GM19467 (cell line): ENCODE data around the gene MAML2.
A peak's percentile ranks its signal among the peaks of the same experiment; 100 is the strongest.

Experiments
- ATAC-seq: cut with Tn5 transposase; IDR thresholded peaks from one replicate; pipeline ENCODE4 v1.9.1; 2021; ENCODE audit warnings: mild to moderate bottlenecking, moderate library complexity; ENCODE audit not compliant: unreplicated experiment

The MAML2 gene

GRCh38 chr11:96139691-96140090 lies 203.3 kb downstream of the MAML2 start:
- no peak for ATAC-seq

DNA sequence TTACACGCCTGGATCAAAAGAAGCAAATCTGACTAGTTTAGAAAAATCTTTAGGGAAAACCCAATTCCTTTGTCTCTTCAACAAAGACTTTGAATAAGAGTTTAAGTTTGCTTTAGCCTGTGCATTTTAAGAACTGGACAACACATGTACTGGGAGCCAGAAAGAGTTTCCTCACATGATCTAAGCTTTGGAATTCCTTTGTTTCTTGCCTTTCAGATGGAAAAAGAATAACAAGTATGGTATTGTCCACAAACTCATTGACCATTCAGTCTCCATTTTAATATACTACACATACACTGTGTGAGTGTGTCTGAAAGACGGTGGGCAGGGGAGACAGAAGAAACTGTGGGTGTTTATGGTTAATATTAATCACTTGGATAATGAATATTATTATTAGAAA lies 205.6 kb downstream of the MAML2 start:
- ATAC-seq: no peak

GRCh38 chr11:96136613-96137298 lies 206.2 kb downstream of the MAML2 start:
- no peak for ATAC-seq

DNA sequence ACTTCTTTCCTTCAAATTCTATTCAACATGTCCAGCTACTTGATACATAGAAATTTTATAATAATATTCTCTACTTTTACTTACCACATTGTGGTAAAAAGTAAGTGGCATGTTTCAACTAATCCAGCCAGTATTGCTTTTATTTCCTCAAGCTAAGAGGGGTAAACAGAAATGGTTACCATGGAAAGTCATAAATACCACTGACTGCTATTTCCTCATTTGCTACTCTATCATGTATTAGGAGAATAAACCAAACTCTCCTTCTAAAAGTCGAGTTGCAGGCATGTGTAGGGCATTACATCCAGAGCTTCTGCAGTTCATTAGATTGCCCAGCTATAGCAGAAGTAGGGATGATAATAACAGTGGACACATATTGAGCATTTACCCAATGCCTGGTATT lies 208.4 kb downstream of the MAML2 start:
- no peak for ATAC-seq

DNA sequence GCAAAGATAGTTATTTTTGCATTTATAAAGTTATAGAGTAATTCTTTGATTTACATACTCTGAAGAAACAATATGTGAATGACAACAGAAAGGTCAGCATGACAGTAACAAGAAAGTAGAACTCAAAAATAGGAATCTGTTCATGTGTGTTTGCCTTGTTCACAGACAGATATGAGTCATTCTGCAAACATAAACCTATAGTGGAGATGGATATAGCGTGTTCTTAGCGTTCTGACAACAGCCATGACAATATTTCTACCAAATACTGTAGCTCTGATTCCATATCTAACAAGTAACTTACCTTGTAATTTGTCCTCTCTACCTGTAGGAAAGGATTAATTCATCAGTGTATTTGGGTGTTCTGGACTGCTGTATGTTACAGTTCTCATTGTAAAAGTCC lies 210.6 kb downstream of the MAML2 start:
- ATAC-seq: no peak

DNA sequence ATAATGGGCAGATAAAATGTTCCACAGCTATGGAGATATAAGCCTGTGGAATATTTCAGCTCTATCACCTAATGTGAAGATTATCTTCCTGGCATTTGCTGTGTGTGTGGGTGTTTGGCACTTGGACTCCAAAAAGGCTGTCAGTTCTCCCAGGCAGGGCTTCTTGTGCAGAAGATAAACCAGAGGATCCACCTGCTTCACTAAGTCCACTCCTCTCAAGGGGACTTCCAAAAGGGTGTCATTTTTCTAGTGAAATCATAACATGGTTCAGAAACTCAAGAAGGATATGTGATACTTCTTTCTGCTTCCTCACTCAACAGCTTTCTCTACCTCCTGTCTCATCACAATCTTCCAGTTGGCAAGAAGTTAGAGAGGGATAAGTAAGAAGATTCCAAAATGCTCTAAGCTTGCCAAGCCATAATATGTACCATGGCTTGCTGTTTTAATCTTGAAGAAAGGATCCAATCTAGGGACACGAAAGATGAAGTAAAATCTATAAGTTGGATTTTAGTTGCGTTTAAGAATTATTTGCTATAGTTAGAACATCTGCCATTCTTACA lies 212.9 kb downstream of the MAML2 start:
- ATAC-seq: no peak

GRCh38 chr11:96127596-96127959 lies 215.4 kb downstream of the MAML2 start:
- ATAC-seq: no peak

DNA sequence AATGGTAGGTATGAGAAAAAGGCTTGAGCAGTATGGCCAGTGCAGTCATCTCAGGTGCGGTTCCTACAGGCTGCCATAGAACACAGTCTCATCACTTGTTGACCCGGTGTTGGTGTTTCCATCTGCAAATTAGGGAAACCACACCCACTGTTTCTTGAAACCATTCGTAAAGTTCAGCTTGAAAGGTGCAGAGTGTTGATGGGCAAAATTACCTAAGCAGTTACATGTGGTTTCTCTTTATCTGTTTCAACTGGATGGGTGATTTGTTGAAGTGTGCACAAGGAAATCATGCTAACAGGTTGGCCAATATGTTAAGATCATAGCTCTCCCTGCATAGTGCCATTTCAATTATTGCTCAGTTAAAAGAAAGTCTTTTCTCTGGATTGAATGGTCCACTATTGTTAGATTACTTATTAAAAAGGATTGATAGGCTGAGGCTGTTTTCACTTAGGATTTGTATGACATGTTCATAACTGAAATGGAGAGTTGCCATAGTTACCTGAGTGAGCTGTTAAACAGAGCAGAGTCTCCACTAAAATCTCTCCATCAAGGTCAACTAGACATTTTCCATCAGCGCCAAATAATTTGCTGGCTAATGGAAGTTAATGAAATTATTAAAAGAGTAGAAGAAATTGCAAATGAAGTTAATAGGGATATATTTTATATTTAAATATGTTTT lies 215.9 kb downstream of the MAML2 start:
- ATAC-seq: no peak

GRCh38 chr11:96125400-96125799 lies 217.6 kb downstream of the MAML2 start:
- ATAC-seq: no peak

GRCh38 chr11:96124155-96124554 lies 218.8 kb downstream of the MAML2 start:
- no peak for ATAC-seq

GRCh38 chr11:96123301-96123700 lies 219.7 kb downstream of the MAML2 start:
- no peak for ATAC-seq

- ATAC-seq: no peak
Measured at GRCh38 chr11:96122601-96123074, 220.4 kb downstream of the MAML2 start.

- ATAC-seq: no peak
Measured at GRCh38 chr11:96119211-96119610, 223.8 kb downstream of the MAML2 start.

DNA sequence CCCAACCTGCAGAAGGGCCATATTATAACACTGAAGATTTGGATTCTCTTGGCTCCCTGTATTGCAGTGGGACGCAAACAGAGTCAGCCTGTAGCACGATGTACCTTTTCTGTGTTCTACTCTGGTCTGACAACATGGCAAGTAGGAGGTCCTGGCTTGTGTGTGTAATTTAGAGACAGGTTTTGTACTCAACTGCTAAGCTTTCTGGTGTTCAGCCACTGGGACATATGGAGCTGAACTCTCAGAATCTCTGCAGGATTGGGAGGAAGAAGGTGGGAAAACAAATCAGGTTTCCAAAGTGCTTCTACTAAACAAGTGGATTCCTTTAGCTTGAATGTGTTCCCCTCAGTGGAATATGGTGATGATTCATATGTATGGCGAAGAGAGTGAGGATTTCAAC lies 226.6 kb downstream of the MAML2 start:
- no peak for ATAC-seq

GRCh38 chr11:96114178-96115064 lies 228.6 kb downstream of the MAML2 start:
- ATAC-seq: no peak

GRCh38 chr11:96113193-96113681 lies 229.8 kb downstream of the MAML2 start:
- ATAC-seq: no peak

DNA sequence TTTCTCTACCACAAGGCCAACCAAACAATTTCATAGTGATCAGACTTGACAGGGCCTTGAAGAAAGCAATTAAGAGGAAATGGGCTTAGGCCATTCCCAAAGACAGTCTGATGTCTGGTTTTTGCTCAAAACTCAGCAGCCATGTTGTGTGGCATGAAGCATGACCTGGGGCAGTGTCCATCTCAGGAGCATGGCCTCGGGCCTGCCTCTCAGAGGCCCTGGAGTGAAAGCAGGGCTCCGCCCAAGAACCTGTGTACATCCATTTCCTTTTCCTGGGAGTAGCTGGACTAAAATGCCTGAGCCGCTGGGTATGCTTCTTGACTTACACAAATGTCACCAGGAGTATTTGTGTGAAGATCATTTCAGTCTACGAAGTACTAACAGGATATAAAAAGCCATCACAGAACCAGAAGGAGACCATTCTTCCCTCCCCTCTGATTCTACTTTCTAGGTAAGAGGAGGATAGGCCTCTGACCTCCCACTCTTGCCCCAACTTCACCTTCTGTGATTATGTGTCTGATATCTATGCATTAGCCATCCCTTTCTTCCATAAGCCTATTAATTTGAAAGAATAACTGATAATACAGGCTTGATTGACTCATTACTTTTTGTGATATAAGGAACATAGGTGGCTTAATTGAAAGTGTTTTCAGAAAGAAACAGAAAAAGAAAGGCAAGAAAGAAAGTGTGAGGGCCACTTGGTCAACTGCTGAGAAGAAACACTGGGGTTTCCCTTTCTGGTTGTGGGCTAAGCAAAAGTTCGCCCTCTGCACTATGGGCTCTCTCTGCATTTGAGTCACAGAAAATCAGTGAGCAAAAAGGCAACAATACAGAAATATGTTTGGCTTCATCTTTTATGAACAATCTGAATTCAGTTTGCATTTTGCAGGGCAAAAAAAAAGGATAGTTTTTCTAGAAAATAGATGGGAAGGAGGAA lies 230.5 kb downstream of the MAML2 start:
- peak; percentile 82 for ATAC-seq

DNA sequence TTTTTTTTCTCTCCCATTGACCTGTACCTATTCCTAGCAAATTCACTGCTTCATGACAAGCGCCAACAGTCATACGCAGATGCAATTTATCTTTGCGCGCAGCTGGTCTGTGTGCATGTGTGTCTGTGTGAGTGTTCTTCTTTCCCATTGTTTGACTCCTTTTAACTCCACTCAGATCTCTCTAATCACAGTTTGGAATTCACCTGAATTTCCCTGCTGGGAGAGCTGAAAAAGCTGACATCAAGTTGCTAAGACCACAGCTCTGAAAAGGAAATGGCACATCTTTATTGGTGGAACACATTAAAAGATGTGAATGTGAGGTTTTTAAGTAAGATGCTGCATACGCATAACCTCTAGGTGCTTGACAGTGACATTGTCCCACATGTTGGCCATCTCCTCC lies 231.7 kb downstream of the MAML2 start:
- no peak for ATAC-seq

DNA sequence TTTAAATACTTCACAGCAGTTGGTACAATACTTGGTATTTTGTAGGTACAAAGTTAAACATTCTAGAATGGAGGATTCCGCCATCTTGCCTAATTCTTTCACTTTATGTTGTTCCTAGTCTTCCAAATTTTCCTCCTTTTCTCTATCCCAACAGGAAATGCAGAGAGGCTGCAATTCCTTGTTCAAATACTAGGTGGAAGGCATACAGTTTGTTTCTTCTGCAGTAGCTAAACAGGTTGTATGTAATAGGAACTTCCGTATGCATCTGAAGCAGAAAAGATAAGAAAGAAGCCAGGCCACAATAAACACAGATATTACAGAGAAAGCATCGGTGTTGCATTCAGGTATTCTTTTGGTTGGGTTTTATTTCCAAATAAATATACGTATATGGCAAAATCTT lies 232.7 kb downstream of the MAML2 start:
- ATAC-seq: no peak
